ENCODE data around the gene PDE4B.

DNA sequence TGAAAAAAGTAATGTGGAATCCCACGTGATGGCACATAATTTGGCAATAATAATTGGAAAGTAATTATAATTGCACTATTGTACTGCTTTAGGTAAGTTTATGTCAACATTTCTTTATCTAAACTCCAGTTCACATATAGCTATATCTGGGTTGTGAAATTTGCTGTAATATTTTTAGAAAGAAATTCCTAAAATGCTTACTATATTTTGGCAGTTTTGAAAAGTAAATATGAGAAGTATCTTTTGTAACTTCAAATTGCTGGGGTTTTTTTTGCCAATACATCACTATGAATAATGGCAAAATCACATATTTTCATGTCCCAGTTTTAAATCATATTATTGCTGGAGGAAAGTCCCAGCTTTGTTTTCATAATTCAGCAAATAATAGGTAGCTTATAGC lies 197.5 kb downstream of the PDE4B start:
- TF ChIP-seq POLR2A (IDR thresholded peaks at IDR 0.05; ENCODE audit: low read length): no peak
- TF ChIP-seq GATA1 (IDR thresholded peaks at IDR 0.05; ENCODE audit: low read depth, low read length): no peak

All from erythroblast (primary cell).